ENCODE measurements around the gene CCT2.

- TF ChIP-seq CTCF (IDR thresholded peaks at IDR 0.05) (no peak), EZH2 (IDR thresholded peaks at IDR 0.05; ENCODE audit: borderline replicate concordance, insufficient read depth, low read depth, low read length, poor library complexity, severe bottlenecking) (no peak)
Observed at GRCh38 chr12:69620077-69620476, 34.8 kb downstream of the CCT2 start.

All from B cell (primary cell).